Epithelial cell of proximal tubule (primary cell): ENCODE data around the gene PHF21B. TPM values are rescaled to one million over a fixed set of nuclear protein-coding genes. Genes with fewer than 3 reads are reported as not detected.

ENCODE experiments used
- DNase-seq: peaks from one replicate; pipeline ENCODE4 v3.0.0-alpha.2; 2011; ENCODE audit warnings: low read depth
- H3K4me3 ChIP-seq: 2 replicates; pipeline ENCODE4 v1.5.1; 2011; ENCODE audit warnings: low read depth, mild to moderate bottlenecking, low read length
- total RNA-seq: library from RNA; depleted of rRNA; stranded (reverse); fragments of >200 nt; gene quantifications from 2 replicates; pipeline ENCODE4 v1.2.3, GENCODE V29; 2015
- TF ChIP-seq, protein P1 (sequence below): conservative IDR thresholded peaks from 2 replicates; pipeline ENCODE4 v1.5.1; 2012; ENCODE audit warnings: low read depth, mild to moderate bottlenecking, low read length

The PHF21B gene
- total RNA-seq, 1 donor from 2014 or later = 2.0 TPM

DNA sequence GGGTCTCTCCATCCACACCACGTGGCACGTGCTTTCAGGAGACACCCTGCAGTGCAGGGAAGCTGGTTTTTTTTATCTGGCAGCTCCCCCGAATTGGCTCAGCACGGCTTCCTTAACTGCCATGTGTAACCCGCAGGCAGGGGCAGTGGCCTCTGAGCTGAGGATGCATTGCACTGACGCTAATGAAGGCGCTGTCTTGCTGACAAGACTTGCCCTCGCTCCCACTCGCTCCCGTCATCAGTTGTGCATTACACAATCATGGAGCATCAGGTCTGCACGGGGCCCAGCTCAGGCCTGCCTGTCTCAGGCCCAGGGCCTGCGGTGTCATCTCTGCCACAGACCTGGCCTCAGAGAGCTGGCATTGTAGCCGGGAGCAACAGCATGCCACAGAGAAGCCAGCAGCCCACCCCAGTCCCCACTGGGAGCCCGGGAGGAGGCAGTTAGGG lies 161.5 kb downstream of the PHF21B start:
- TF ChIP-seq, protein P1, sequence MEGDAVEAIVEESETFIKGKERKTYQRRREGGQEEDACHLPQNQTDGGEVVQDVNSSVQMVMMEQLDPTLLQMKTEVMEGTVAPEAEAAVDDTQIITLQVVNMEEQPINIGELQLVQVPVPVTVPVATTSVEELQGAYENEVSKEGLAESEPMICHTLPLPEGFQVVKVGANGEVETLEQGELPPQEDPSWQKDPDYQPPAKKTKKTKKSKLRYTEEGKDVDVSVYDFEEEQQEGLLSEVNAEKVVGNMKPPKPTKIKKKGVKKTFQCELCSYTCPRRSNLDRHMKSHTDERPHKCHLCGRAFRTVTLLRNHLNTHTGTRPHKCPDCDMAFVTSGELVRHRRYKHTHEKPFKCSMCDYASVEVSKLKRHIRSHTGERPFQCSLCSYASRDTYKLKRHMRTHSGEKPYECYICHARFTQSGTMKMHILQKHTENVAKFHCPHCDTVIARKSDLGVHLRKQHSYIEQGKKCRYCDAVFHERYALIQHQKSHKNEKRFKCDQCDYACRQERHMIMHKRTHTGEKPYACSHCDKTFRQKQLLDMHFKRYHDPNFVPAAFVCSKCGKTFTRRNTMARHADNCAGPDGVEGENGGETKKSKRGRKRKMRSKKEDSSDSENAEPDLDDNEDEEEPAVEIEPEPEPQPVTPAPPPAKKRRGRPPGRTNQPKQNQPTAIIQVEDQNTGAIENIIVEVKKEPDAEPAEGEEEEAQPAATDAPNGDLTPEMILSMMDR = no peak
- H3K4me3 ChIP-seq = no peak overlapping the region
- DNase-seq = no peak

- TF ChIP-seq, protein P1 = no peak
- DNase-seq = no peak
- H3K4me3 ChIP-seq = no peak overlapping the region
Observed at GRCh38 chr22:44847892-44848291, 161.9 kb downstream of the PHF21B start.

- TF ChIP-seq, protein P1 = no peak
Observed at GRCh38 chr22:44847380-44847779, 162.4 kb downstream of the PHF21B start.

DNA sequence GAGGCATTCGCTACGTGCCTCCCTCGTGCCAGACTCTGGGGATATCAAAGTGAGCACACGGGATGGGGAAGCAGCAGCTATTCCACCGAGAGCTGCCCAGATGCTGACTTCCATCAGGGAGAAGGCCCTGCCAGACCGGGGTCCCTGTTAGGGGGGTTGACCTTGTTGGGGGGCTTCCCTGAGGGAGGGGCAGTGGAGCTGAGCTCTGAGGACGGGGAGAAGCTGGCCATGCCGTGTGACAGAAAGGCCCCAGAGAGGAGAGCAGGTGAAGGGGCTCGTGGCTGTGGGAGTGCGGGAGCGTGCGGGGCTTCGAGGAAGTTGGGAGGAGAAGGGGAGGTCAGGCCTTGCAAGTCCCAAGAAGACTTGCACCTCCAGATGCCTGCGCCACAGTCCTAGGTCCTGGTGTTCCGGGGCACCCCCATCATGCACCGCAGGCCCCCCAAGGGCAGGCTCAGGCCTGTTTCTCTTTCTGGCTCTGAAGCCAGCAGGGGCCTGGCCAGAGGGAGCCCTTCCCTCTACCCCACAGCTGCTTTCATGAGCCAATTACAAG lies 163.0 kb downstream of the PHF21B start:
- TF ChIP-seq, protein P1 = no peak
- no peak for DNase-seq

More at GRCh38 chr22:44847380-44847779, 162.4 kb downstream of the PHF21B start:
- DNase-seq = no peak
- H3K4me3 ChIP-seq = no peak overlapping the region

GRCh38 chr22:44845796-44846720 lies 163.7 kb downstream of the PHF21B start:
- TF ChIP-seq, protein P1 = no peak
- no peak for DNase-seq
- H3K4me3 ChIP-seq = no peak overlapping the region

More for the DNA sequence above, 163.0 kb downstream of the PHF21B start:
- H3K4me3 ChIP-seq = no peak overlapping the region

DNA sequence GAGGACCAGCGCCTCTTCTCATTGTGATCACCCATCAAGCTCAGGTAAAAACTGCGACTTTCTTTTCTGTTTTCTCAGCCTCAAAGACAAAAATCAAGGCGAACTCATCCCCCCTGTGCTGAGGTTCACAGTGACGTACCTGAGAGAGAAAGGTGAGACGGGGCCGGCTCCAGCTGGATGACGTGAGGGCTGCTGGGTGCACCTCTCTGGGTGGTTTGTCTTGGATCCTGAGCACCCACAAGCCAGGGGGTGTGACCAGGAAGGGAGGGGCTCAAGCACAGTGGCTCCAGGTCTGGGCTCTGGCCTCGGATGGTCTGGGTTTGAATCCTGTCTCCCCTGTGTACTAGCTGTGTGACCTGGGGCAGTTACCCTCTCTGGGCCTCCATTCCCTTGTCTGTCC lies 164.6 kb downstream of the PHF21B start:
- no peak overlapping the region for H3K4me3 ChIP-seq
- TF ChIP-seq, protein P1 = no peak
- DNase-seq = no peak
